ENCODE data around the gene LAMA1. TPM values are rescaled to one million over a fixed set of nuclear protein-coding genes. Genes with fewer than 3 reads are reported as not detected.

Gene LAMA1
- total and polyA plus RNA-seq, 2 donors (not counting 3 experiments of a cell fraction or from before 2014, with no cell fraction given): 0.04 TPM; not detected in 1

DNA sequence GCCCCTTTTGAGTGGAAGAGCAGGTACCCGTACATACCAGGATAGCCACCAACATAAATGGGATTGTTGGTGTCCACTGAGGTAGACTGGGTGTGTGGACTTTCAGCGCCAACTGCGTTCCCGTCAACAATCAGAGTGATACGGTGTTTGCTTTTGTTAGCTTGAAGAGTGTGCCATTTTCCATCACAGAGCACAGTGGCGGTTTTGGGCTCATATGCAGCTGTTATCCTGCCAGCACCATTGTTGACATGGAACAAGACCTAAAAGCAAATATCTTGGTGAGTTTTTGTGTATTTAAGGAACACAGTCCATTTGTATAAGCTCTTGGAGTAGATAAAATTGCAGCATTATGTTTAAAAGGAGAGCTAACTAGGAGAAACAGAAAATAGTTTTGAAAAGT, 174.5 kb downstream of the LAMA1 start:
- ChIA-PET CTCF (no interaction called here), POLR2A (no interaction called here)
- Histone ChIP-seq H3K9ac (replicated peaks; ENCODE audit: extremely low read depth, insufficient read depth, low read length) (no peak overlapping the region), H3K4me3 (replicated peaks in 1 of 3; ENCODE audit: insufficient read depth in 1 of 3, low read depth in 1 of 3, low read length in 3 of 3) (no peak overlapping the region), H3K27me3 (ENCODE audit: control insufficient read depth in 2 of 2, insufficient read depth in 2 of 2, low read length in 2 of 2) (no peaks in the 10 kb centered on the region), H3K4me1 (ENCODE audit: control insufficient read depth, extremely low read depth, insufficient read depth, low read length) (no peaks in the 10 kb centered on the region), H4K20me1 (replicated peaks; ENCODE audit: control insufficient read depth, extremely low read depth, insufficient read depth, low read length) (no peaks in the 10 kb centered on the region), H3K79me2 (ENCODE audit: control insufficient read depth, insufficient read depth, low read length) (no peaks in the 10 kb centered on the region), H3K36me3 (ENCODE audit: control insufficient read depth in 2 of 2, extremely low read depth in 1 of 2, insufficient read depth in 2 of 2, low read length in 2 of 2) (no peaks in the 10 kb centered on the region), H3K4me2 (ENCODE audit: insufficient read depth, low read length) (no peak overlapping the region), H3K9me3 (replicated peaks; ENCODE audit: control insufficient read depth, insufficient read depth, low read length) (no peaks in the 10 kb centered on the region), H2AFZ (ENCODE audit: low read depth, low read length) (no peak overlapping the region), H3K9me1 (replicated peaks; ENCODE audit: control insufficient read depth, extremely low read depth, insufficient read depth, low read length) (no peaks in the 10 kb centered on the region), H3K27ac (ENCODE audit: insufficient read depth, low read depth, low read length) (no peak overlapping the region)
- intact Hi-C loops (cut with micrococcal nuclease): no loop called here
- no TSS peak for BruUV-seq (replicated peaks)
- TF ChIP-seq EZH2 (IDR thresholded peaks at IDR 0.05; ENCODE audit: borderline replicate concordance, low read depth, low read length, severe bottlenecking) (no peak), GATA2 (IDR thresholded peaks at IDR 0.05; ENCODE audit: insufficient read depth, insufficient read length, low read depth, low read length) (no peak), POLR2A (IDR thresholded peaks at IDR 0.05; ENCODE audit: low read depth, low read length) (no peak), POLR2AphosphoS5 (IDR thresholded peaks at IDR 0.05; ENCODE audit: insufficient read depth, low read depth, low read length) (no peak), FOS (IDR thresholded peaks at IDR 0.05; ENCODE audit: borderline replicate concordance, insufficient read depth, low read length) (no peak), JUN (IDR thresholded peaks at IDR 0.05; ENCODE audit: borderline replicate concordance, insufficient read depth, insufficient read length, low read depth) (no peak), MYC (IDR thresholded peaks at IDR 0.05; ENCODE audit: low read depth, low read length) (no peak)
- TF ChIP-seq, protein P1, sequence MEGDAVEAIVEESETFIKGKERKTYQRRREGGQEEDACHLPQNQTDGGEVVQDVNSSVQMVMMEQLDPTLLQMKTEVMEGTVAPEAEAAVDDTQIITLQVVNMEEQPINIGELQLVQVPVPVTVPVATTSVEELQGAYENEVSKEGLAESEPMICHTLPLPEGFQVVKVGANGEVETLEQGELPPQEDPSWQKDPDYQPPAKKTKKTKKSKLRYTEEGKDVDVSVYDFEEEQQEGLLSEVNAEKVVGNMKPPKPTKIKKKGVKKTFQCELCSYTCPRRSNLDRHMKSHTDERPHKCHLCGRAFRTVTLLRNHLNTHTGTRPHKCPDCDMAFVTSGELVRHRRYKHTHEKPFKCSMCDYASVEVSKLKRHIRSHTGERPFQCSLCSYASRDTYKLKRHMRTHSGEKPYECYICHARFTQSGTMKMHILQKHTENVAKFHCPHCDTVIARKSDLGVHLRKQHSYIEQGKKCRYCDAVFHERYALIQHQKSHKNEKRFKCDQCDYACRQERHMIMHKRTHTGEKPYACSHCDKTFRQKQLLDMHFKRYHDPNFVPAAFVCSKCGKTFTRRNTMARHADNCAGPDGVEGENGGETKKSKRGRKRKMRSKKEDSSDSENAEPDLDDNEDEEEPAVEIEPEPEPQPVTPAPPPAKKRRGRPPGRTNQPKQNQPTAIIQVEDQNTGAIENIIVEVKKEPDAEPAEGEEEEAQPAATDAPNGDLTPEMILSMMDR (IDR thresholded peaks at IDR 0.05; ENCODE audit: extremely low read depth in 1 of 2, insufficient read depth in 1 of 2, low read depth in 1 of 2, low read length in 2 of 2): no peak
- TF ChIP-seq, protein P2, sequence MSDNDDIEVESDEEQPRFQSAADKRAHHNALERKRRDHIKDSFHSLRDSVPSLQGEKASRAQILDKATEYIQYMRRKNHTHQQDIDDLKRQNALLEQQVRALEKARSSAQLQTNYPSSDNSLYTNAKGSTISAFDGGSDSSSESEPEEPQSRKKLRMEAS (IDR thresholded peaks at IDR 0.05; ENCODE audit: insufficient read depth, insufficient read length): no peak
- FAIRE-seq (no peak), DNase-seq (ENCODE audit: low read depth, low spot score) (no peak)
- dilution Hi-C loops (cut with MboI; ENCODE audit: extremely low pct_ligation_motif_present, low sequenced_read_pairs): no loop called here

Measured in endothelial cell of umbilical vein (primary cell).